ENCODE results near the gene EVI5L. TPM values are rescaled to one million over a fixed set of nuclear protein-coding genes. Genes with fewer than 3 reads are reported as not detected.
A peak's percentile ranks its signal among the peaks of the same experiment; 100 is the strongest.

Gene EVI5L
- total and polyA plus RNA-seq, 2 of the 13 experiments (the other 11 are each of a cell fraction or from before 2014, with no cell fraction given), result 1.7 to 2.4 TPM

DNA sequence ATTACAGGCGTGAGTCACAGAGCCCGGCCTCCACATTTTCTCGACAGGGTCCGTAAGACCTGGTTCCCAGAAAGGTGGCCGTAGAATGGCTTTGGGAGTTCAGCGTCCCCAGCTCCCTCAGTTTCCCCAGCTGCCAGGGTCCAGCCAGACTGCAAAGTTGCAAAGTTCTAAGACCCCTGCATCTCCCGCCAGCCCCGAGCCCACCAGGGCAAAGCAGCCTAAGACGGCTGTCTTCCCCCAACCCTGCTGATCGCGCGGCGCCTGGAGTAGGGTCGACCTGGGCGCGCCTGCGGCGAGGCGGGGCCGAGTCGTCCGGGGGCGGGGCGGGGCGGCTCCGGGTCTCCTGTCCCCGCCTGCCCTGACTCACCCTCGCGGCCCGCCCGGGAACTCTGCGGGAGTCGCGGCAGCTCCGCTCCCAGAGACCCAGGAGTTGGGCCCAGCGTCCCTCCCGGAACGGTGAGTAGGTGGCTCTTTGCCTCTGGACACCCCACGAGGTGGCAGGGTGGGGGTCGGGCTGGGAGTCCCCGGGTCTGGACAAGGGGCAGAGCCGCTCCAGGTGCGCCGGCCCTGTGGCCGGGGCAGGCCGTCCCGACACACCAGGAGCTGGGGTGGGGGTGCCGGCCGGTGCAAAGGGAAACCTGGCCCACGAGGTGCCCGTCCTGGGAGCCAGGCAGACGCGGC, 58.3 kb downstream of the EVI5L start, which contains the start of gene LRRC8E (continued):
- peak; percentile 57; the same call in 1 of the 2 replicates for TF ChIP-seq MYC (CRISPR knock-in tag; IDR thresholded peaks at IDR 0.05; ENCODE audit: borderline replicate concordance)
- TF ChIP-seq, protein P1, sequence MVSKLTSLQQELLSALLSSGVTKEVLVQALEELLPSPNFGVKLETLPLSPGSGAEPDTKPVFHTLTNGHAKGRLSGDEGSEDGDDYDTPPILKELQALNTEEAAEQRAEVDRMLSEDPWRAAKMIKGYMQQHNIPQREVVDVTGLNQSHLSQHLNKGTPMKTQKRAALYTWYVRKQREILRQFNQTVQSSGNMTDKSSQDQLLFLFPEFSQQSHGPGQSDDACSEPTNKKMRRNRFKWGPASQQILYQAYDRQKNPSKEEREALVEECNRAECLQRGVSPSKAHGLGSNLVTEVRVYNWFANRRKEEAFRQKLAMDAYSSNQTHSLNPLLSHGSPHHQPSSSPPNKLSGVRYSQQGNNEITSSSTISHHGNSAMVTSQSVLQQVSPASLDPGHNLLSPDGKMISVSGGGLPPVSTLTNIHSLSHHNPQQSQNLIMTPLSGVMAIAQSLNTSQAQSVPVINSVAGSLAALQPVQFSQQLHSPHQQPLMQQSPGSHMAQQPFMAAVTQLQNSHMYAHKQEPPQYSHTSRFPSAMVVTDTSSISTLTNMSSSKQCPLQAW (CRISPR knock-in tag; IDR thresholded peaks at IDR 0.05), result 0 out of 2 replicates have a peak, but pooled peaks have one; percentile 26
- TF ChIP-seq, protein P2, sequence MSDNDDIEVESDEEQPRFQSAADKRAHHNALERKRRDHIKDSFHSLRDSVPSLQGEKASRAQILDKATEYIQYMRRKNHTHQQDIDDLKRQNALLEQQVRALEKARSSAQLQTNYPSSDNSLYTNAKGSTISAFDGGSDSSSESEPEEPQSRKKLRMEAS (IDR thresholded peaks at IDR 0.05), result peak; percentile 59; the same call in 1 of the 2 replicates
- TF ChIP-seq, protein P3, sequence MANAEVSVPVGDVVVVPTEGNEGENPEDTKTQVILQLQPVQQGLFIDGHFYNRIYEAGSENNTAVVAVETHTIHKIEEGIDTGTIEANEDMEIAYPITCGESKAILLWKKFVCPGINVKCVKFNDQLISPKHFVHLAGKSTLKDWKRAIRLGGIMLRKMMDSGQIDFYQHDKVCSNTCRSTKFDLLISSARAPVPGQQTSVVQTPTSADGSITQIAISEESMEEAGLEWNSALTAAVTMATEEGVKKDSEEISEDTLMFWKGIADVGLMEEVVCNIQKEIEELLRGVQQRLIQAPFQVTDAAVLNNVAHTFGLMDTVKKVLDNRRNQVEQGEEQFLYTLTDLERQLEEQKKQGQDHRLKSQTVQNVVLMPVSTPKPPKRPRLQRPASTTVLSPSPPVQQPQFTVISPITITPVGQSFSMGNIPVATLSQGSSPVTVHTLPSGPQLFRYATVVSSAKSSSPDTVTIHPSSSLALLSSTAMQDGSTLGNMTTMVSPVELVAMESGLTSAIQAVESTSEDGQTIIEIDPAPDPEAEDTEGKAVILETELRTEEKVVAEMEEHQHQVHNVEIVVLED (CRISPR knock-in tag; IDR thresholded peaks at IDR 0.05; ENCODE audit: borderline replicate concordance), result peak; percentile 37; the same call in 1 of the 2 replicates
- TF ChIP-seq SP4 (CRISPR knock-in tag; IDR thresholded peaks at IDR 0.05), result peak; percentile 81; the same call in 1 of the 2 replicates
- no peak for TF ChIP-seq MAFK (conservative IDR thresholded peaks at IDR 0.05 in 1 of 2, IDR thresholded peaks at IDR 0.05 in 1 of 2; ENCODE audit: low read length in 2 of 2)
- no peak for TF ChIP-seq TAF15 (IDR thresholded peaks at IDR 0.05; ENCODE audit: low read depth, low read length, poor library complexity, severe bottlenecking)
- no peak for TF ChIP-seq BRD4 (CRISPR knock-in tag; IDR thresholded peaks at IDR 0.05)
- TF ChIP-seq CBX1 (IDR thresholded peaks at IDR 0.05; ENCODE audit: low read depth), result no peak
- TF ChIP-seq, protein P4, sequence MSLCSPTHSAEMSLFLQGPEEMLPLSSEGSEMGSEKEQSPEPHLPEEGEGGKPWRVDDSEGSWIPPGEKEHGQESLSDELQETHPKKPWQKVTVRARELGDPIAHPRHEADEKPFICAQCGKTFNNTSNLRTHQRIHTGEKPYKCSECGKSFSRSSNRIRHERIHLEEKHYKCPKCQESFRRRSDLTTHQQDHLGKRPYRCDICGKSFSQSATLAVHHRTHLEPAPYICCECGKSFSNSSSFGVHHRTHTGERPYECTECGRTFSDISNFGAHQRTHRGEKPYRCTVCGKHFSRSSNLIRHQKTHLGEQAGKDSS (CRISPR knock-in tag; IDR thresholded peaks at IDR 0.05; ENCODE audit: borderline replicate concordance, low read depth), result peak; percentile 17; the same call in 1 of the 2 replicates
- no peak for TF ChIP-seq ZNF432 (CRISPR knock-in tag; IDR thresholded peaks at IDR 0.05; ENCODE audit: borderline replicate concordance)
- TF ChIP-seq, protein P5, sequence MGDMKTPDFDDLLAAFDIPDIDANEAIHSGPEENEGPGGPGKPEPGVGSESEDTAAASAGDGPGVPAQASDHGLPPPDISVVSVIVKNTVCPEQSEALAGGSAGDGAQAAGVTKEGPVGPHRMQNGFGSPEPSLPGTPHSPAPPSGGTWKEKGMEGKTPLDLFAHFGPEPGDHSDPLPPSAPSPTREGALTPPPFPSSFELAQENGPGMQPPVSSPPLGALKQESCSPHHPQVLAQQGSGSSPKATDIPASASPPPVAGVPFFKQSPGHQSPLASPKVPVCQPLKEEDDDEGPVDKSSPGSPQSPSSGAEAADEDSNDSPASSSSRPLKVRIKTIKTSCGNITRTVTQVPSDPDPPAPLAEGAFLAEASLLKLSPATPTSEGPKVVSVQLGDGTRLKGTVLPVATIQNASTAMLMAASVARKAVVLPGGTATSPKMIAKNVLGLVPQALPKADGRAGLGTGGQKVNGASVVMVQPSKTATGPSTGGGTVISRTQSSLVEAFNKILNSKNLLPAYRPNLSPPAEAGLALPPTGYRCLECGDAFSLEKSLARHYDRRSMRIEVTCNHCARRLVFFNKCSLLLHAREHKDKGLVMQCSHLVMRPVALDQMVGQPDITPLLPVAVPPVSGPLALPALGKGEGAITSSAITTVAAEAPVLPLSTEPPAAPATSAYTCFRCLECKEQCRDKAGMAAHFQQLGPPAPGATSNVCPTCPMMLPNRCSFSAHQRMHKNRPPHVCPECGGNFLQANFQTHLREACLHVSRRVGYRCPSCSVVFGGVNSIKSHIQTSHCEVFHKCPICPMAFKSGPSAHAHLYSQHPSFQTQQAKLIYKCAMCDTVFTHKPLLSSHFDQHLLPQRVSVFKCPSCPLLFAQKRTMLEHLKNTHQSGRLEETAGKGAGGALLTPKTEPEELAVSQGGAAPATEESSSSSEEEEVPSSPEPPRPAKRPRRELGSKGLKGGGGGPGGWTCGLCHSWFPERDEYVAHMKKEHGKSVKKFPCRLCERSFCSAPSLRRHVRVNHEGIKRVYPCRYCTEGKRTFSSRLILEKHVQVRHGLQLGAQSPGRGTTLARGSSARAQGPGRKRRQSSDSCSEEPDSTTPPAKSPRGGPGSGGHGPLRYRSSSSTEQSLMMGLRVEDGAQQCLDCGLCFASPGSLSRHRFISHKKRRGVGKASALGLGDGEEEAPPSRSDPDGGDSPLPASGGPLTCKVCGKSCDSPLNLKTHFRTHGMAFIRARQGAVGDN (CRISPR knock-in tag; IDR thresholded peaks at IDR 0.05), result peak; percentile 81
- TF ChIP-seq HNRNPUL1 (IDR thresholded peaks at IDR 0.05; ENCODE audit: low read depth, low read length), result no peak
- TF ChIP-seq THAP11 (CRISPR knock-in tag; IDR thresholded peaks at IDR 0.05), result 0 out of 2 replicates have a peak, but pooled peaks have one; percentile 21
- peak; percentile 20; the same call in 1 of the 2 replicates for TF ChIP-seq GATAD1 (CRISPR knock-in tag; IDR thresholded peaks at IDR 0.05)
- TF ChIP-seq ZNF788 (CRISPR knock-in tag; IDR thresholded peaks at IDR 0.05; ENCODE audit: borderline replicate concordance), result no peak
- TF ChIP-seq KAT8 (CRISPR knock-in tag; IDR thresholded peaks at IDR 0.05), result peak; percentile 37; the same call in 1 of the 2 replicates
